CD4-positive, alpha-beta memory T cell (primary cell): ENCODE data around the gene ADORA2A. TPM values are rescaled to one million over a fixed set of nuclear protein-coding genes. Genes with fewer than 3 reads are reported as not detected.

Experiments used
- CTCF ChIA-PET: fragments of 350-600 bp; sonication (Branson Sonifier 250); formaldehyde crosslinking; loops from one replicate; lab custom pipeline; 2021; ENCODE audit warnings: inconsistent platforms; ENCODE audit not compliant: partially characterized antibody; lab: Charles Lee
- POLR2A ChIA-PET: fragments of 350-600 bp; sonication (Branson Sonifier 250); formaldehyde crosslinking; loops from one replicate; lab custom pipeline; 2021; ENCODE audit not compliant: partially characterized antibody; lab: Charles Lee
- DNase-seq, 5 donors: peaks; one replicate each; pipeline versions ENCODE4 v3.0.0 to v3.0.0-alpha.2; 2020 to 2022; ENCODE audit warnings: mixed read lengths in 1 of 5
- H3K27ac ChIP-seq: one replicate; pipeline ENCODE4 v1.7.0; 2013; ENCODE audit warnings: low read depth, low read length
- H3K27me3 ChIP-seq: 2 replicates; pipeline ENCODE4 v1.7.0; 2013; ENCODE audit warnings: mild to moderate bottlenecking, low read length, moderate library complexity; ENCODE audit not compliant: insufficient read depth
- H3K36me3 ChIP-seq: 2 replicates; pipeline ENCODE4 v1.7.0; 2013; ENCODE audit warnings: mild to moderate bottlenecking, low read length, moderate library complexity; ENCODE audit not compliant: insufficient read depth
- H3K4me1 ChIP-seq: 2 replicates; pipeline ENCODE4 v1.7.0; 2013; ENCODE audit warnings: mild to moderate bottlenecking, low read length, moderate library complexity; ENCODE audit not compliant: insufficient read depth
- H3K4me3 ChIP-seq, 2 donors: one replicate each; pipeline ENCODE4 v1.7.0; 2013; ENCODE audit warnings: low read length in 2 of 2, mild to moderate bottlenecking in 1 of 2
- H3K9me3 ChIP-seq, 2 donors: one replicate each; pipeline ENCODE4 v1.7.0; 2013; ENCODE audit warnings: low read length in 2 of 2, control low read depth in 1 of 2; ENCODE audit not compliant: control insufficient read depth in 1 of 2
- H3K27ac Mint-ChIP-seq, 7 donors: one replicate each; pipeline ENCODE4 v1.8.0; 2020 to 2021; ENCODE audit warnings: mixed read lengths in 7 of 7, mild to moderate bottlenecking in 6 of 7, inconsistent platforms in 3 of 7, moderate library complexity in 3 of 7
- H3K27me3 Mint-ChIP-seq, 2 donors: one replicate each; pipeline ENCODE4 v1.8.0; 2020 to 2021; ENCODE audit warnings: mixed read lengths in 2 of 2
- H3K36me3 Mint-ChIP-seq, 2 donors: one replicate each; pipeline ENCODE4 v1.8.0; 2020 to 2021; ENCODE audit warnings: mixed read lengths in 2 of 2, inconsistent platforms in 1 of 2, mild to moderate bottlenecking in 1 of 2
- H3K4me1 Mint-ChIP-seq, 4 donors: one replicate each; pipeline ENCODE4 v1.8.0; 2020 to 2021; ENCODE audit warnings: mixed read lengths in 4 of 4, mild to moderate bottlenecking in 1 of 4
- H3K4me3 Mint-ChIP-seq, 8 donors: one replicate each; pipeline ENCODE4 v1.8.0; 2020 to 2021; ENCODE audit warnings: mixed read lengths in 8 of 8, mild to moderate bottlenecking in 7 of 8, moderate library complexity in 6 of 8, inconsistent platforms in 3 of 8
- H3K9me3 Mint-ChIP-seq, 8 donors: one replicate each; pipeline ENCODE4 v1.8.0; 2020 to 2021; ENCODE audit warnings: mixed read lengths in 8 of 8, mild to moderate bottlenecking in 5 of 8, inconsistent platforms in 3 of 8, moderate library complexity in 1 of 8
- intact Hi-C: fragments of 100-400 bp; cut with micrococcal nuclease; formaldehyde crosslinking; loops from one replicate; pipeline ENCODE4 v1.15.1; 2023
- polyA plus RNA-seq, 2 donors: library from polyadenylated mRNA; unstranded; fragments of 300-500 nt; fragmentation: Illumina TruSeq; gene quantifications; one replicate each; pipeline ENCODE4 v1.2.3, GENCODE V29; 2021
- total RNA-seq, 2 experiments: library from RNA; stranded (reverse); gene quantifications; one replicate each; pipeline ENCODE4 v1.2.3, GENCODE V29; 2021

The ADORA2A gene
- total and polyA plus RNA-seq, 4 experiments from 2014 or later, result 34.5 to 74.7 (median 50.8) TPM

DNA sequence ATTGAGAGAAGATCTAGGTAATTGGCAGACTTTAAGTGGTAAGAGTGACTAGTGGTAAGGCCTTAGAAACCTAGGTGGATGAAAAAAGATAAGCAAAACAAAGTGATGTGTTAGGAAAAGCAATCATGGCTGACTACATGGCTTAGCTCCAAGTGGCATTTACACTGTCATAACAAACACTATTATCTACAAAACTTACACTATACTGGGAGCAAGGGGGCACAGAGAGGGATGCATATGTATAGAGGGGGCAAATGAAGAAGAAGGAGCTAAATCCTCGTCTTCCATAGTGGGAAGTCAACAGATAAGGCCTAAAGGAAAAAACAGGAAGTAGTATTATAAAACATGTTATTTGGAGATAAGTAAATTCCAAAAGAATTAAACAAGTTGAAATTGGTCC is 32.5 kb downstream of the ADORA2A start:
- Histone ChIP-seq H3K9me3 (no peaks in the 10 kb centered on the region), H3K4me1 (no peaks in the 10 kb centered on the region), H3K27me3 (no peaks in the 10 kb centered on the region), H3K4me3 (no peak overlapping the region), H3K27ac (no peak overlapping the region), H3K36me3 (no peaks in the 10 kb centered on the region)
- H3K36me3 Mint-ChIP-seq, result no peaks in the 10 kb centered on the region
- ChIA-PET POLR2A (no interaction called here), CTCF (no interaction called here)
- H3K27ac Mint-ChIP-seq, result peak overlapping the region in 4 of 7 donors; percentile 14 to 88 (median 42)
- no peaks in the 10 kb centered on the region for H3K9me3 Mint-ChIP-seq
- H3K27me3 Mint-ChIP-seq, result no peaks in the 10 kb centered on the region
- H3K4me1 Mint-ChIP-seq, result peaks cover 0 to 1% (median 0%) of the 10 kb centered on the region in 4 donors
- no peak for DNase-seq
- intact Hi-C loops, result no loop called here
- H3K4me3 Mint-ChIP-seq, result no peak overlapping the region

DNA sequence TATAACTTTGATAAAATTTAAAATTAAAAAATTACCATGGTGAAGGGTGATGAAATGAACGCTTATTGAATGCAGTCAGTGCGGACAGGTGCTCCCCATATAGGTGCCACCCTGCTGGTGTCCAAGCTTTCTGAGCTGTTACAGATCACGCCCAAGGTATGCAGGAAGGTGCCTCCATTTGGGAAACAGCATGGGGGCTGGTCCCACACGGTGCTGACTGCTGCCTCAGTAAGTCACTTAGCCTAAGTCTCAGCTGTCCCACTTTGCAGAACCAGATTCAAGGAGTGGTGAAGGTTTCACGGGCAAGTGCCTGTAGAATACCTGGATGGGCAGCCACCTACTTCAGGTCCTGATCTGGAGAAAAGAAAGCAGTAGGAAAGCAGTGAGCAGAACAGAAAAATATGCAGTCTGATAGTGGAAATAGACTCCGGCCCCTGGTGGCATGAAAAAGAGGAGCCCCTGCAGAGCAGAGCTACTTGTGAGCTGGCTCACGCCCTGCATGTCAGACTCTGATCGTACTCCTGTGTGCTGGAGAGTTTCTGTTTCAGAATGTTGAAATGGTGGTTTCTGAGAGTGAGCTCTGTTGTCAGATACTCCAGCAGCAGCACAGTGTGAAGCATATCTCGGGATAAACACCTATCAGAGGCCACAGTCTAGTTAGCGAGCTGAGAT is 33.2 kb downstream of the ADORA2A start:
- Histone ChIP-seq H3K9me3 (no peaks in the 10 kb centered on the region), H3K27me3 (no peaks in the 10 kb centered on the region), H3K36me3 (no peaks in the 10 kb centered on the region), H3K4me3 (no peak overlapping the region), H3K27ac (no peak overlapping the region), H3K4me1 (no peaks in the 10 kb centered on the region)
- DNase-seq, result no peak
- Mint-ChIP-seq H3K4me3 (no peak overlapping the region), H3K4me1 (peaks cover 0 to 1% (median 0%) of the 10 kb centered on the region in 4 donors), H3K27ac (peak overlapping the region in 2 of 7 donors; percentile 27 to 29), H3K9me3 (no peaks in the 10 kb centered on the region), H3K36me3 (no peaks in the 10 kb centered on the region), H3K27me3 (no peaks in the 10 kb centered on the region)
- CTCF ChIA-PET, result no interaction called here
- intact Hi-C loops, result no loop called here
- POLR2A ChIA-PET, result no interaction called here

DNA sequence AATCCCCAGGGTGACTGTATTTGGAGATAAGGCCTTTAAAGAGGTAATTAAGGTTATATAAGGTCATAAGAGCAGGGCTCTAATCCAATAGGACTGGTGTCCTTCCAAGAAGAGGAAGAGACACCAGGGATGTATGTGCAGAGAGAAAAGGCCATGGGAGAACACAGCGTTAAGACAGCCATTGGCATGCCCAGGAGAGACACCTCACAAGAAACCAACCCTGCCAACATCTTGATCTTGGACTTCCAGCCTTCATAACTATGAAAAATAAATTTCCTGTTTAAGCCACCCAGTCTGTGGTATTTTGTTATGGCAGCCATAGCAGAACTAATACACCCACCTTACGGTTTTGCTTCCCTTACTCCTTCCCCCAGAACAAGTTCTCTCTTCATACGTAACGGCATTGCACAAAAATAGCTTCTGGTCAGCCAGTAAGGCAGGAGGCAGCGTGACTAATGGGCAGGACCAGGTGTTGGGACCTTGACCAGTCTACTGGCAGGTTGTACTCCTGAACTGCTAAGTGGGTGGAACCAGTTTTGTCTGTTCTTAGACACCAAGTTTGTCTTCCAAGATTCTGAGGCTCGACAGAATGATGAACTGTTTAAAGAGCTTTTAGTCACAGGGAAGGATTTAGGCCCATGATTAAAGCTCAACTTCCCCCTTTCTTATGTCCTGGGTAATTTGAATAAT is 35.8 kb downstream of the ADORA2A start:
- no peak overlapping the region for H3K4me3 Mint-ChIP-seq
- no peak overlapping the region for H3K4me3 ChIP-seq
- no peak for DNase-seq
- H3K27ac ChIP-seq, result no peak overlapping the region
- intact Hi-C loops, result no loop called here
- no peak overlapping the region for H3K27ac Mint-ChIP-seq
- H3K27me3 ChIP-seq, result no peaks in the 10 kb centered on the region
- no peaks in the 10 kb centered on the region for H3K27me3 Mint-ChIP-seq
- H3K36me3 Mint-ChIP-seq, result no peaks in the 10 kb centered on the region
- H3K4me1 ChIP-seq, result no peaks in the 10 kb centered on the region
- H3K36me3 ChIP-seq, result no peaks in the 10 kb centered on the region
- H3K9me3 ChIP-seq, result no peaks in the 10 kb centered on the region
- H3K4me1 Mint-ChIP-seq, result peaks cover 0 to 1% (median 0%) of the 10 kb centered on the region in 4 donors
- ChIA-PET POLR2A (interaction anchor here (0.6 to 1.0 kb wide), 3 partner anchors 28 to 492 kb away, joined by 3 read pairs; no protein-coding TSS in a partner anchor), CTCF (interaction anchor here (0.8 kb wide), 1 partner anchor 59 kb away, joined by 3 read pairs; no protein-coding TSS in a partner anchor)
- H3K9me3 Mint-ChIP-seq, result no peaks in the 10 kb centered on the region

DNA sequence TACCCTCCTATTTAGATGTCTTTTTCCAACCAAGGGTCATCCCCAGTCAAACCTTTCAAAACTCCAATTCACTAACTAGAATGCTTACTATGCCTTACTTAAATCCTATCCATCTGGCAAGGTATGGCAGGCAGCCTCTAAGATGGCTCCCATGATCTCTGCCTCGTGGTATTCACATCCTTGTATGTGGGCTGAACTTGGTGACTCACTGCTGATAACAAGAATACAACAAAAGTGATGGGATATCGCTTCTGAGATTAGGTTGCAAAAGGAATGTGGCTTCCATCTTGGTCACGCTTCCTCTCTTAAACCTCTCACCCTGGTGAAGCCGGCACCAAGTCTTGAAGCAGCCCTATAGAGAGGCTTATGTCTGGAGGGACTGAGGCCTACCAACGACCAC is 38.2 kb downstream of the ADORA2A start:
- H3K4me3 Mint-ChIP-seq, result no peak overlapping the region

DNA sequence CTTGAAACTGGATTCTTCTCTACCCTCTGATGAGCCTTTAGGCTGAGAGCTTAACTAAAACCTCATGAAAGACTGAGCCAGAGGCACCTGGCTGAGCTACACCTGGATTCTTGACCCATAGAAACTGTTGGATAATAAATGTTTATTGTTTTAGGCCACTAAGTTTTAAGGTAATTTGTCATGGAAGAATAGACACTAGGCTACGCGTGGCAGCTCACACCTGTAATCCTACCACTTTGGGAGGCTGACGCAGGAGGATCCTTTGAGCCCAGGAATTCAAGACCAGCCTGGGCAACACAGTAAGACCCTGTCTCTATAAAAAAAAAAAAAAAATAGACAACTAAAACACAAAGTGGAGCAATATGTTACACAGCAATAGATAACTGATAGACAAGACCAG is 38.6 kb downstream of the ADORA2A start:
- no peak for DNase-seq
- POLR2A ChIA-PET, result no interaction called here
- Histone ChIP-seq H3K4me3 (no peak overlapping the region), H3K27ac (no peak overlapping the region), H3K4me1 (no peaks in the 10 kb centered on the region), H3K9me3 (no peaks in the 10 kb centered on the region), H3K36me3 (no peaks in the 10 kb centered on the region), H3K27me3 (no peaks in the 10 kb centered on the region)
- Mint-ChIP-seq H3K36me3 (no peaks in the 10 kb centered on the region), H3K9me3 (no peaks in the 10 kb centered on the region), H3K4me1 (no peaks in the 10 kb centered on the region), H3K4me3 (no peak overlapping the region), H3K27ac (no peak overlapping the region), H3K27me3 (no peaks in the 10 kb centered on the region)
- CTCF ChIA-PET, result no interaction called here
- intact Hi-C loops, result no loop called here

More for the DNA sequence above, 38.2 kb downstream of the ADORA2A start:
- CTCF ChIA-PET, result no interaction called here
- no peak for DNase-seq
- Mint-ChIP-seq H3K27me3 (no peaks in the 10 kb centered on the region), H3K36me3 (no peaks in the 10 kb centered on the region), H3K27ac (no peak overlapping the region), H3K9me3 (no peaks in the 10 kb centered on the region), H3K4me1 (no peaks in the 10 kb centered on the region)
- Histone ChIP-seq H3K36me3 (no peaks in the 10 kb centered on the region), H3K4me1 (no peaks in the 10 kb centered on the region), H3K27ac (no peak overlapping the region), H3K27me3 (no peaks in the 10 kb centered on the region), H3K4me3 (no peak overlapping the region), H3K9me3 (no peaks in the 10 kb centered on the region)
- POLR2A ChIA-PET, result no interaction called here
- intact Hi-C loops, result no loop called here

DNA sequence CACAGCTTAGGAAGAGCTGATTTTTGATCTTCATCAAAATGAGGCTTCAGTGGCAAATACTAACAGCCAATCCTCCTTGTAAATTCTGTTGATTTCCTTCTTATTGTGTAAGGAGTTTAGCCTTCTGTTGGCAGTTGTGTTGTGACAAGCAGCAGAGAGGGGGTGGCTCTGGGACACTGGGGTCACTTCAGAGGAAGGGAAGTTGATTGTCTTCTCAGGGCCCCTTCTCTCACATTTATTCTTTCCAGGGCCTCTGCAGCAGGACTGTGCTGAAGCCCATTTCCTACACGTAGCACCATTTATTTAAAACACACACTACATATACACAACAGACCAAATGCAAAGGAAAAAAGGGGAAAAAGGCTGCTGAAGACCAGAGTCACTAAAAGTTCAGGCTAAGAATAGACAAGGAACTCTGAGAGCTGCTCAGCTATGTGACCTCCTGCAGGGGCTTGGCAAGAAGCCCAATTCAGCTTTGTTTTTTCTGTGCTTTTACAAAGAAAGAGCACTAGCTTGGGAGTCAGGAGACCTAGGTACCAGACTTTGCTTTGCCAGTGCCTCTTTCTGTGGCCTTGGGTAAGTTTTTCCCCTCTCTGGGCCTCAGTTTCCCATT is 39.4 kb downstream of the ADORA2A start:
- Histone ChIP-seq H3K27me3 (no peaks in the 10 kb centered on the region), H3K9me3 (no peaks in the 10 kb centered on the region), H3K4me1 (no peaks in the 10 kb centered on the region), H3K27ac (no peak overlapping the region), H3K36me3 (no peaks in the 10 kb centered on the region), H3K4me3 (no peak overlapping the region)
- Mint-ChIP-seq H3K4me3 (no peak overlapping the region), H3K27ac (no peak overlapping the region), H3K27me3 (no peaks in the 10 kb centered on the region), H3K36me3 (no peaks in the 10 kb centered on the region), H3K4me1 (no peaks in the 10 kb centered on the region), H3K9me3 (no peaks in the 10 kb centered on the region)
- DNase-seq, result no peak
- ChIA-PET CTCF (no interaction called here), POLR2A (no interaction called here)
- intact Hi-C loops, result no loop called here

DNA sequence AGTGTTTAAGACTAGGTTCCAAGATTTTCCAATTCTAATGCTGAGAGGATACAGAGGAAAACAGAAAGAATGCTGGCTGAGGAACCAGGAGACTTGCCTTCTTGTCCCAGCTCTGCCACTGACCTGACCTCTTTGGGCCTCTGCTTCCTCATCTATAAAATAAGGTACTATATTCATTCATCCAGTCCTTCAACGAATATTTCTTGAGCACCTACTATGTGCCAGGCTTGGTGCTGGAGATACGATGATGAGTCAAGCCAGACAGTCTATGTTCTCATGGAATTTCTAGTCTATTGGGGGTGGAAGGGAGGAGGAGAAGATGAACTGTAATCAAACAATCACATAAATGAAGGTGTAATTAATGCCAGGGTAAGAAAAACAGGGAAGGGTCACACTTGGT is 39.9 kb downstream of the ADORA2A start:
- Mint-ChIP-seq H3K27ac (peak overlapping the region in 1 of 7 donors; percentile 13), H3K27me3 (no peaks in the 10 kb centered on the region), H3K4me3 (no peak overlapping the region), H3K4me1 (no peaks in the 10 kb centered on the region), H3K9me3 (no peaks in the 10 kb centered on the region), H3K36me3 (no peaks in the 10 kb centered on the region)
- Histone ChIP-seq H3K27me3 (no peaks in the 10 kb centered on the region), H3K27ac (no peak overlapping the region), H3K36me3 (no peaks in the 10 kb centered on the region), H3K4me1 (no peaks in the 10 kb centered on the region), H3K9me3 (no peaks in the 10 kb centered on the region), H3K4me3 (no peak overlapping the region)
- CTCF ChIA-PET, result no interaction called here
- intact Hi-C loops, result no loop called here
- DNase-seq, result no peak
- POLR2A ChIA-PET, result no interaction called here
